KOPT-K1 (cell line): ENCODE results near the gene SSNA1.

ENCODE experiments used
- H3K27ac ChIP-seq: fragments of 200-600 bp; sonication (generic); 2 replicates; pipeline ENCODE4 v1.5.1; 2016; ENCODE audit warnings: antibody characterized with exemption, mild to moderate bottlenecking, low read depth, low read length; ENCODE audit not compliant: poor library complexity, severe bottlenecking
- H3K36me3 ChIP-seq: fragments of 200-600 bp; sonication (generic); 2 replicates; pipeline ENCODE4 v1.5.1; 2017; ENCODE audit warnings: antibody characterized with exemption, mild to moderate bottlenecking, low read length, moderate library complexity; ENCODE audit not compliant: insufficient read depth
- H3K9me3 ChIP-seq: fragments of 200-600 bp; sonication (generic); 2 replicates; pipeline ENCODE4 v1.5.1; 2017; ENCODE audit warnings: antibody characterized with exemption, low read length, mild to moderate bottlenecking; ENCODE audit not compliant: insufficient read depth, poor library complexity, severe bottlenecking

The SSNA1 gene

DNA sequence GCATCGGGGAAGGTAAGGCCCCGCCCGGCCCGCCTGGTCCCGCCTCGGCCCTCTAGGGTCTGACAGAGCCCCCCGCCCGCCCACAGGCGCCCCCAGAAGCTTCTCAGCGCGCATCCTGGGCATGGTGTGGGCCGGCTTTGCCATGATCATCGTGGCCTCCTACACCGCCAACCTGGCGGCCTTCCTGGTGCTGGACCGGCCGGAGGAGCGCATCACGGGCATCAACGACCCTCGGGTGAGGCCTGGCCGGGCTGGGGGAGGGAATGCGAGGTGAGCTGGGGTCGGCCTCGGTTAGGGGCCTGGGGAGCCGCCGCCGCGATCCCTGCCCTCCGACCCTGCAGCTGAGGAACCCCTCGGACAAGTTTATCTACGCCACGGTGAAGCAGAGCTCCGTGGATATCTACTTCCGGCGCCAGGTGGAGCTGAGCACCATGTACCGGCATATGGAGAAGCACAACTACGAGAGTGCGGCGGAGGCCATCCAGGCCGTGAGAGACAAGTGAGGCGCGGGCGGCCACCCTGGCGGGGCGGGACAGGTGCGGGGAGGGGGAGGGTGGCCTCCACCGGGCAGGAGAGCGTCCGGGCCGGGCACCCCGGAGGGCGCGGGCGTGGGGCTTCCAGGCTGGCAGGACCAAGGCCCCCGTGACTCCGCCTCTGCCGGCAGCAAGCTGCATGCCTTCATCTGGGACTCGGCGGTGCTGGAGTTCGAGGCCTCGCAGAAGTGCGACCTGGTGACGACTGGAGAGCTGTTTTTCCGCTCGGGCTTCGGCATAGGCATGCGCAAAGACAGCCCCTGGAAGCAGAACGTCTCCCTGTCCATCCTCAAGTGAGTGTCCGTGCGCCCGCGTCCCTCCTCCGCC is 25.7 kb upstream of the SSNA1 start:
- H3K36me3 ChIP-seq, result no peaks in the 10 kb centered on the region
- no peaks in the 10 kb centered on the region for H3K9me3 ChIP-seq
- no peak overlapping the region for H3K27ac ChIP-seq

DNA sequence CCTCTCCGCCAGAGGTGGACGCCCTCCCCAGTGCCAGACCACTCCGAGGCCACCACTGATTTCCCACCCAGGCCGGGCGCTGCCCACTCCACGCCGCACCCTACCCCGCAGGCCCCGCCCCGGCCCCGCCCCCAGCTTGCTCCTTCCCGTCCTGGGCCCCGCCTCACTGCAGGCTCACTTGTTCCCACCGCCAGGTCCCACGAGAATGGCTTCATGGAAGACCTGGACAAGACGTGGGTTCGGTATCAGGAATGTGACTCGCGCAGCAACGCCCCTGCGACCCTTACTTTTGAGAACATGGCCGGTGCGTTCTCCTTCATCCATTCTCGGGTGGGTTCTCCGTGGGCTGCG is 25.1 kb upstream of the SSNA1 start:
- H3K36me3 ChIP-seq, result no peaks in the 10 kb centered on the region
- H3K27ac ChIP-seq, result no peak overlapping the region
- no peaks in the 10 kb centered on the region for H3K9me3 ChIP-seq

DNA sequence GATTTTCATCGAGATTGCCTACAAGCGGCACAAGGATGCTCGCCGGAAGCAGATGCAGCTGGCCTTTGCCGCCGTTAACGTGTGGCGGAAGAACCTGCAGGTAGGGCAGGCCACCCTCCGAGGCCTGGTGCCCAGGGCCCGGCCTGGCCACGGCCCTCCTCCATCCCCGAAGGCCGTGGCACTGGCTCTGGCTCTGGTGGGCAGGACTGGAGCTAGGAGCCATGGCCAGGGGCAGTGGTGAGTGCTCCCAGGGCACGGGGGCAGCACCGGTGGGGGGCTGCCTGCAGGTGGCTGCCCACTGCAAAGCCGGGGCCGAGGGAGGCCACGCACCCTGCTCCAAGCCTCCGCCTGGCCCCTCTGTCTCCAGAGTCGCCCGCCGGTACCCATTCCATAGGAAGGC is 24.7 kb upstream of the SSNA1 start:
- H3K36me3 ChIP-seq, result no peaks in the 10 kb centered on the region
- no peak overlapping the region for H3K27ac ChIP-seq
- H3K9me3 ChIP-seq, result no peaks in the 10 kb centered on the region

DNA sequence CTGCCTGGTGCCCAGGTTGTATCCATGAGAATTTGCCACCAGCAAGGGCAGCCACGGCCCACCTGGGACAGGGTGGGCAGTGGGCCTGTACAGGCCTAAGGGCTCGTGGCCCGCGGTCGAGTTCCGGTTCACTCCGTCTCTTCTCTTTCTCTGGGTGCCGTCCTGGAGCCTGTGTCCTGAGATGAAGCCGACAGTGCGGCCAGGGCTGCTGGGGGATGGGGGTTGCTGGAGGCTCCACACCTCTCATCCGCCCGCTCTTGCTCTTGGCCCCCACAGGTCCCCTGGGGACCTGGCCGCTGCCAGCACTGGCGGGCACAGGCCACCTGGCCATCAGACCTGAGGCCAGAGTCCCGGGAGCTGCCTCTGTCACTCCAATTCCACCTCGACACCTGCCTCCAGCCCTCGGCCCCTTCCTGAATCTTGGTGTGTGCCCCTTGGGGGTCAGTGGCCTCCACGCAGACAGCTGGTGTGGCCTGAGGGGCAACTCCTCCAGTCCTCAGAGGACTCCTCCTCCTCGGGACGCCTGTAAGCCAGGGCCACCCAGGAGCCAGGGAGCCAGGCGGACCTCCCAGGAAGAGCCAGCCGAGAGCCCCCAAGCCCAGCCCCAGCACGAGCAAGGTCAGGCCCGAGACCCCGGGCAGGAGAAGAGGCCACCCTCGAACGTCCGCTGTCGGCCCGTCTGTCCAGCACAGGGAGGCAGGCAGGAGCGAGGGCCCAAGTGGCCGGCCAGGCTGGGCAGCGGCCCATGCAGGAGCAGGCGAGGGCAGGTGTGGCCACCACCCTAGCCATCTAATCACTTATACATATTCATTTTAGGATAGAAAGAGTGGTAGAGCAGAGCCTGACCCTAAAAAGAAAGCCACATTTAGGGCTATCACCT is 23.9 kb upstream of the SSNA1 start:
- H3K9me3 ChIP-seq, result no peaks in the 10 kb centered on the region
- no peak overlapping the region for H3K27ac ChIP-seq
- H3K36me3 ChIP-seq, result no peaks in the 10 kb centered on the region

DNA sequence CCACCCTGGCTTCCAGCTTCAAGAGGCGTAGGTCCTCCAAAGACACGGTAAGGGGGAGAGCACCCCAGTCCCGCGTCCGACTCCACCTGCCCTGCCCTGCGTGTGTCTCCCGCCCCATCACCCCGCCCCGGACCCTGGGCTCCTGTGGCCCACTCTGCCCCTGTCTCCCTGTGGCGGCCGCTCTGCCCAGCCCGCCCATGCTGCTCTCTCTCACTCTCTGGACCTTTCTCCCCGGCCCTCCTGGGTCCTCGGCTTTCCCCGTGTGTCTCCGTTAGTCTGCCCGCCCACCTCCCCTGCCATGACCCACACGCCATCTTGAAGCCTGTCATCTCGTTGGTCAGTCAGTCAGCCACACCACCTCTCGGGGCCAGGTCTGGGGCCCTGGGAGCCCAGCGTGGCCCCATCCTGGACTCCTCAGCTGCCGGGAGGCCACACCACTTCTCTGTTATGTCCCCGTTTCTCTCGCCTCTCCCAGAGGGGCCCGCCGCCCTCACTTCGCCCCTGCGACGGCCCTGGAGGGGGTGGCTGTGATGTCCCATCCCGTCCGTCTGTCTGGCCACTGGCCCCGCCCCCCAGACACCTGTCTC is 23.1 kb upstream of the SSNA1 start:
- H3K27ac ChIP-seq, result no peak overlapping the region
- H3K36me3 ChIP-seq, result no peaks in the 10 kb centered on the region
- no peaks in the 10 kb centered on the region for H3K9me3 ChIP-seq

DNA sequence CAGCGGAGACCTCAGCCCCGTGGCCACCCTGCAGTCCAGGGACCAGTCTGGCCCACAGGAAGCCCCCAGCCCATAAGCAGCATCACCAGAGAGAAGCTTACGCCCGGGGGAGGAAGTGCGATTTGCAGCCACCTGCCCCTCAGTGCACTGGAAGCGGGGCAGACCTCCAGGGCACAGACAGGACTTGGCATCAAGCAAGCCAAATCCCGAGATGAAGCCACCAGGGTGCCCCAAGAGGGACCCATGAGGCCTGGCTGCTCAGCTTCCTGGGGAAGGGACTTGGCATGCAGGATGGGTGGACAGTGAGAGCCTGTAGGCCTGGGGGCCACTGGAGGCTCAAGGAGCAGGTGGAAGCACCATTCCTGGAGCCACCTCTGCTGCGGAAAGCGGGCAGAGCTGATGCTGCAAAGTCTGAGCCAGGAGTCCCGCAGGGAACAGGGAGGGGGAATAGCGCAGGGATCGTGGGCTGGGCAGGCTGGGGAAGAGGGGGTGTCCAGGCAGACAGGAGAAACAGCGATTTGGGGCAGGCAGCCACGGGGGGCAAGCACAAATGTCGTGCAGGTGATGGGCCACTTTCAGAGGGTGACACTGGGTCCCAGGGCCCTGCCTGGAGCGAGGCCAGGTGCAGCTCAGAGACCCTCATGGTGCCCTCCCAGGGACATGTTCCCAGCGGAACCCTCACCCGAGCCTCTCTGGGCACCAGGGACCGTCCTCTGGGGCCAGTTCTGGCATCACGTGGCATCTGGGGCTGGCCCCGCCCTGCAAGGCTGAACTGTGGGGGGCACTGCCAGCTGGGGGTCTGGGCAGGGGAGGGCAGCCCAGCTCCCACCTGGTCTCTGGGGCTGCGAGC is 21.9 kb upstream of the SSNA1 start:
- no peak overlapping the region for H3K27ac ChIP-seq
- no peaks in the 10 kb centered on the region for H3K9me3 ChIP-seq
- no peaks in the 10 kb centered on the region for H3K36me3 ChIP-seq

DNA sequence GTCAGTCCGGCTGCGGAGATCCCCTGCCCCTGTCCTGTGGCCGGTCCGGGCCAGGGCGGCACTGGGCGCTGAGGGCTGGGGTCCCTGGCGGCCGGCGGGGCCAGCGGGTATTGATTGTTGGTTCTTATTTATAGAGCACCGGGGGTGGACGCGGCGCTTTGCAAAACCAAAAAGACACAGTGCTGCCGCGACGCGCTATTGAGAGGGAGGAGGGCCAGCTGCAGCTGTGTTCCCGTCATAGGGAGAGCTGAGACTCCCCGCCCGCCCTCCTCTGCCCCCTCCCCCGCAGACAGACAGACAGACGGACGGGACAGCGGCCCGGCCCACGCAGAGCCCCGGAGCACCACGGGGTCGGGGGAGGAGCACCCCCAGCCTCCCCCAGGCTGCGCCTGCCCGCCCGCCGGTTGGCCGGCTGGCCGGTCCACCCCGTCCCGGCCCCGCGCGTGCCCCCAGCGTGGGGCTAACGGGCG is 21.2 kb upstream of the SSNA1 start:
- H3K9me3 ChIP-seq, result no peaks in the 10 kb centered on the region
- no peak overlapping the region for H3K27ac ChIP-seq
- H3K36me3 ChIP-seq, result no peaks in the 10 kb centered on the region

DNA sequence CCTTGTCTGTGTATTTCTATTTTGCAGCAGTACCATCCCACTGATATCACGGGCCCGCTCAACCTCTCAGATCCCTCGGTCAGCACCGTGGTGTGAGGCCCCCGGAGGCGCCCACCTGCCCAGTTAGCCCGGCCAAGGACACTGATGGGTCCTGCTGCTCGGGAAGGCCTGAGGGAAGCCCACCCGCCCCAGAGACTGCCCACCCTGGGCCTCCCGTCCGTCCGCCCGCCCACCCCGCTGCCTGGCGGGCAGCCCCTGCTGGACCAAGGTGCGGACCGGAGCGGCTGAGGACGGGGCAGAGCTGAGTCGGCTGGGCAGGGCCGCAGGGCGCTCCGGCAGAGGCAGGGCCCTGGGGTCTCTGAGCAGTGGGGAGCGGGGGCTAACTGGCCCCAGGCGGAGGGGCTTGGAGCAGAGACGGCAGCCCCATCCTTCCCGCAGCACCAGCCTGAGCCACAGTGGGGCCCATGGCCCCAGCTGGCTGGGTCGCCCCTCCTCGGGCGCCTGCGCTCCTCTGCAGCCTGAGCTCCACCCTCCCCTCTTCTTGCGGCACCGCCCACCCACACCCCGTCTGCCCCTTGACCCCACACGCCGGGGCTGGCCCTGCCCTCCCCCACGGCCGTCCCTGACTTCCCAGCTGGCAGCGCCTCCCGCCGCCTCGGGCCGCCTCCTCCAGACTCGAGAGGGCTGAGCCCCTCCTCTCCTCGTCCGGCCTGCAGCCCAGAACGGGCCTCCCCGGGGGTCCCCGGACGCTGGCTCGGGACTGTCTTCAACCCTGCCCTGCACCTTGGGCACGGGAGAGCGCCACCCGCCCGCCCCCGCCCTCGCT is 20.5 kb upstream of the SSNA1 start:
- H3K27ac ChIP-seq, result no peak overlapping the region

DNA sequence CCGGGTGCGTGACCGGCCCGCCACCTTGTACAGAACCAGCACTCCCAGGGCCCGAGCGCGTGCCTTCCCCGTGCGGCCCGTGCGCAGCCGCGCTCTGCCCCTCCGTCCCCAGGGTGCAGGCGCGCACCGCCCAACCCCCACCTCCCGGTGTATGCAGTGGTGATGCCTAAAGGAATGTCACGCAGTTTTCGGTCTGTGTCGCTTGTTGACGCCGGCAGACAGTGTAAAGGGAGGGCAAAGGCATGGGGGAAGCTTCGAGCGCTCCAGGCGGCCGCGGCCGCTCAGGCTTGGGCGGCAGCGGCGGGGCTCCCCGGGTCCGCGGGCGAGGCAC is 19.9 kb upstream of the SSNA1 start:
- Histone ChIP-seq H3K36me3 (no peaks in the 10 kb centered on the region), H3K27ac (no peak overlapping the region), H3K9me3 (no peaks in the 10 kb centered on the region)

More for the DNA sequence above, 20.5 kb upstream of the SSNA1 start:
- H3K36me3 ChIP-seq, result no peaks in the 10 kb centered on the region
- no peaks in the 10 kb centered on the region for H3K9me3 ChIP-seq

DNA sequence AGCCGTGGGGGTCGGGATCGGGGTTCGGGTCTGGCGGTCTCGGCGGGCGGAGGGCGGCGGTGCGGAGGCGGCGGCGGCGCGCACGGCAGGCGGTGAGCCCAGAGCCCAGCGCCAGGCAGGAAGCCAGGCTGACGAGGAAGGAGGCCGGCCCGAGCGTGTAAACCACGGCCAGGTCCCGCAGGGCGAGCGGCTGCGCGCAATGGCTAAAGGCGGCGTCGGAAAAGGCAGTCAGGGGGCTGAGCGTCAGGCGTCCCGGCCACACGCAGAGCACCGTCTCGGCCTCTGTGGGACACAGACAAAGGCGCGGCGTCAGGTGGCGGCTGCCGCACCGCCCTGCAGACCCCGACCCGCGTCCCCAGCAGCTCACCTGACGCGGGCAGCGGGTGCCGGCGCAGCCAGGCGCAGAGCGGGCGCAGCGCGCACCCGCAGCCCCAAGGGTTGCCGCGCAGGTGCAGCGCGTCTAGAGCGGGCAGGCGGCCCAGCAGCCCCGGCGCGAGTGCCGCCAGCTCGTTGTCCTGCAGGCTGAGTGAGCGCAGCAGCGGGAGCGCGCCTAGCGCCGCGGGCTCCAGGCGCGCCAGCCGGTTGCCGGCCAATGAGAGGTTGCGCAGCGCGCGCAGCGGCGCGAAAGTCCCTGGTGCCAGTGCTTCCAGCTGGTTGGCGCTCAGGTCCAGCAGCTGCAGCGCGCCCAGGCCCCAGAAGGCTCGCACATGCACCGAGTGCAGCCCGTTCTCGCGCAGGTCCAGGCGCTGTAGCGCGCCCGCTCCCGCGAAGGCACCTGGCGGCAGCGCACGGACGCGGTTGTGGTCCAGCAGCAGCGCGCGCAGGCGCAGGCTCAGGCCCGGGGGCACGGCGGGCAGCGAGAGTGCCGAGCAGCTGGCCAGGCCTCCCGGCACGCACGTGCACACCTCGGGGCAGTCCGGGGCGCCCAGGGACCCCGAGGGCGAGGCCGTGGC is 19.3 kb upstream of the SSNA1 start:
- Histone ChIP-seq H3K36me3 (no peaks in the 10 kb centered on the region), H3K9me3 (no peaks in the 10 kb centered on the region), H3K27ac (no peak overlapping the region)

DNA sequence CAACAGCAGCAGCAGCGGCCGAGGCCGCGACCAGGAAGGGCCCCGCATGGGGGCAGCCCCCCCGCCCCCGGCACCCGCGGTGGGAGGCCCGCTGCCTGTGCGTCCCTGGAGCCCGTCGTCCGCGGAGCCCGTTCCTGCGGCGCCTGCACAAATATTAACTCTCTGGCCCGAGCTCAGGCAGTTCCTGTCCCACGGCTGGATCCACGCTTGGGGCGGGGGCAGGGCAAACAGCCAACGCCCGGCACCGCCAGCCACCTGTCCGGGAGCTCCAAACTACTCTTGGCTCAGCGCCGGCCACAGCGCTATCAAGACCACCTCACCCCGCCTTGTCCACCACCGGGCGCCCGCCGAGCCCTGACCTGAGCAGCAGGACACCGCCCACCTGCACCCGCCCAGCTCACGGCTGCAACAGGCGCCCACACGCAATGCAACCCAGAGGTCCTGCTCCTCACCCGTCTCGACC is 18.5 kb upstream of the SSNA1 start, which contains the start of gene LRRC26:
Gene LRRC26, minus strand, starts transcription at position 156 of the 463 bp plus-strand sequence. Its CDS starts 108 bp downstream, at position 48.
- Histone ChIP-seq H3K36me3 (no peaks in the 10 kb centered on the region), H3K27ac (no peak within 1 kb of the TSS)

DNA sequence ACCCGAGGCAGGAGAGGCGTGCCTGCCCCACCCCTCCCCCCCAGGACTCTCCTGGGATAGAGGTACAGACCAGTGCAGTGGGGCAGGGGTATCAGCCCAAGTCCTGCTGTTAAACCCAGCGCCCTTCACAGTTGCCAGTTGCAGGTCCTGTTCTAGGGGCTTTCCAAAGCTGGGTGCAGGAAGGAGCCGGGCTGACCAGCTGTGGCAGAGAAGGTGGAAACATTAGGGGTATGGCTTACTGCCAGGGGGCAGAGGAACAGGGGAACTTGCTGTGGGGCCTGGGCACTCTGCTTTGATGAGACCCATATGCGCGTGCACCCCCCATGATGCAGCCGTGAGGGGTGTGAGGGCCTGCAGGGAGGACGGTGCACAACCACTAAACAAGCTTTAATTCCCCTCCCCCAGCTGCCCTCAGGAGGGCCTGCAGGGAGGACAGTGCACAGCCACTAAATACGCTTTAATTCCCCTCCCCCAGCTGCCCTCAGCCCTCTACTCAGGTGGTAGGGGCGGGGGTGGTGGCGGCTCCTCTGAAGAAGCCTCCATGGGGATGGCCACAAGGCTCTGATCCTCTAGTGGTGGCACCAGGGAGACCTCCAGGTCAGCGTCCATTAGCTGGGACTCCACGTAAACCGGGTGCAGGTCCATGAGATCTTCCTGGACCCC is 17.9 kb upstream of the SSNA1 start:
- H3K27ac ChIP-seq, result no peak overlapping the region

More for the DNA sequence above, 18.5 kb upstream of the SSNA1 start, which contains the start of gene LRRC26:
- H3K9me3 ChIP-seq, result no peaks in the 10 kb centered on the region

More for the DNA sequence above, 17.9 kb upstream of the SSNA1 start:
- Histone ChIP-seq H3K36me3 (no peaks in the 10 kb centered on the region), H3K9me3 (no peaks in the 10 kb centered on the region)
